Left ventricle myocardium inferior (tissue), 1 donor: ENCODE results near the gene LYPLA2. TPM values are rescaled to one million over a fixed set of nuclear protein-coding genes. Genes with fewer than 3 reads are reported as not detected.
A peak's percentile ranks its signal among the peaks of the same experiment; 100 is the strongest.
"Not testable (repeated sequence)": the region's sequence is repeated elsewhere in the genome, so short reads cannot be mapped to it uniquely, and the experiment has no call there.

Experiments used
- DNase-seq: peaks from one replicate; pipeline ENCODE4 v3.0.0-alpha.2; 2020
- H3K27ac ChIP-seq: fragments of 200-600 bp; replicated peaks from 2 replicates; pipeline ENCODE4 v1.8.0; 2021
- H3K27me3 ChIP-seq: fragments of 200-600 bp; 2 replicates; pipeline ENCODE4 v1.8.0; 2021; ENCODE audit warnings: low read depth
- H3K36me3 ChIP-seq: fragments of 200-600 bp; 2 replicates; pipeline ENCODE4 v1.8.0; 2021
- H3K4me1 ChIP-seq: fragments of 200-600 bp; 2 replicates; pipeline ENCODE4 v1.8.0; 2021
- H3K4me3 ChIP-seq: fragments of 200-600 bp; 2 replicates; pipeline ENCODE4 v1.8.0; 2021; ENCODE audit warnings: mild to moderate bottlenecking, moderate library complexity
- H3K9me3 ChIP-seq: fragments of 200-600 bp; replicated peaks from 2 replicates; pipeline ENCODE4 v1.8.0; 2021
- CTCF ChIP-seq: fragments of 200-600 bp; IDR thresholded peaks from 2 replicates; pipeline ENCODE4 v1.8.0; 2021; ENCODE audit warnings: antibody characterized with exemption, mild to moderate bottlenecking, borderline replicate concordance
- intact Hi-C: fragments of 100-400 bp; cut with micrococcal nuclease; formaldehyde crosslinking; loops from one replicate; pipeline ENCODE4 v1.11.0; 2022
- total RNA-seq: library from RNA; stranded (reverse); fragmentation: NEBNext Ultra II Directional; extraction: Animal tissue kit (Norgen Biotek cat#: 25700); gene quantifications from one replicate; pipeline ENCODE4 v1.2.1, GENCODE V29; 2021
- donor health status: DM: no; HTN: yes; CAD: no; lungs with severe emphysema.

LYPLA2 gene
- total RNA-seq, 1 donor from 2014 or later: 26.2 TPM

GRCh38 chr1:23772854-23773242 lies 18.1 kb upstream of the LYPLA2 start:
- intact Hi-C loops: no loop called here
- H3K4me1 ChIP-seq: peaks cover 76% of the 10 kb centered on the region
- no peaks in the 10 kb centered on the region for H3K9me3 ChIP-seq
- no peaks in the 10 kb centered on the region for H3K27me3 ChIP-seq
- no peak overlapping the region for H3K27ac ChIP-seq
- TF ChIP-seq CTCF: no peak
- no peak for DNase-seq
- H3K36me3 ChIP-seq: peaks cover 17% of the 10 kb centered on the region
- no peak overlapping the region for H3K4me3 ChIP-seq

- H3K4me1 ChIP-seq: peaks cover 75% of the 10 kb centered on the region
- H3K4me3 ChIP-seq: no peak overlapping the region
- H3K36me3 ChIP-seq: peaks cover 17% of the 10 kb centered on the region
- no peaks in the 10 kb centered on the region for H3K27me3 ChIP-seq
- H3K27ac ChIP-seq: peak overlapping the region; percentile 31
- intact Hi-C loops: no loop called here
- H3K9me3 ChIP-seq: no peaks in the 10 kb centered on the region
- TF ChIP-seq CTCF: no peak
- DNase-seq: no peak
These were observed 16.6 kb upstream of the LYPLA2 start for GRCh38 chr1:23774174-23774880.

GRCh38 chr1:23776217-23776616 lies 14.7 kb upstream of the LYPLA2 start:
- Histone ChIP-seq H3K4me1 (peaks cover 83% of the 10 kb centered on the region), H3K36me3 (peaks cover 22% of the 10 kb centered on the region), H3K27me3 (no peaks in the 10 kb centered on the region), H3K27ac (no peak overlapping the region), H3K4me3 (no peak overlapping the region), H3K9me3 (no peaks in the 10 kb centered on the region)
- TF ChIP-seq CTCF: no peak
- intact Hi-C loops: no loop called here
- no peak for DNase-seq

GRCh38 chr1:23777979-23778814 lies 12.7 kb upstream of the LYPLA2 start, which contains the start of gene PITHD1:
PITHD1 (plus strand) TSS chr1:23778418; CDS start chr1:23778516, 98 bp downstream.
- Histone ChIP-seq H3K4me3 (peak within 1 kb of the TSS; percentile 97), H3K27me3 (no peaks in the 10 kb centered on the region), H3K4me1 (peaks cover 67% of the 10 kb centered on the region), H3K9me3 (no peaks in the 10 kb centered on the region), H3K36me3 (peaks cover 31% of the 10 kb centered on the region), H3K27ac (peak within 1 kb of the TSS; percentile 94)
- TF ChIP-seq CTCF: no peak
- intact Hi-C loops: no loop called here
- peak; percentile 75 for DNase-seq

- Histone ChIP-seq H3K27ac (no peak overlapping the region), H3K27me3 (no peaks in the 10 kb centered on the region), H3K36me3 (peaks cover 43% of the 10 kb centered on the region), H3K4me3 (no peak overlapping the region), H3K4me1 (peaks cover 50% of the 10 kb centered on the region), H3K9me3 (no peaks in the 10 kb centered on the region)
- no peak for DNase-seq
- no peak for TF ChIP-seq CTCF
- intact Hi-C loops: no loop called here
These were observed 11.0 kb upstream of the LYPLA2 start for GRCh38 chr1:23779826-23780371.

GRCh38 chr1:23783141-23783540 lies 7.8 kb upstream of the LYPLA2 start:
- H3K9me3 ChIP-seq, DNase-seq, H3K4me3 ChIP-seq, H3K27ac ChIP-seq, intact Hi-C loops, H3K27me3 ChIP-seq: not testable (repeated sequence)
- Histone ChIP-seq H3K4me1 (peaks cover 21% of the 10 kb centered on the region), H3K36me3 (peaks cover 74% of the 10 kb centered on the region)
